K562 (cell line): Measurements from ENCODE around the gene NAP1L4. TPM values are rescaled to one million over a fixed set of nuclear protein-coding genes. Genes with fewer than 3 reads are reported as not detected.

Experiments used
- ATAC-seq: fragments of 200-7000 bp; cut with Tn5 transposase; 3 replicates; pipeline ENCODE4 v1.9.1; 2020; ENCODE audit warnings: moderate library complexity
- BruUV-seq: library from RNA; stranded (reverse); fragments of 400-500 nt; replicated peaks from 2 replicates; lab custom pipeline; 2021; lab: Mats Ljungman, UMichigan
- CTCF ChIA-PET: fragments of 300-600 bp; formaldehyde crosslinking; extraction: SDS; loops from one replicate; lab custom pipeline; 2021; ENCODE audit warnings: low intra/inter-chr PET ratio; lab: Yijun Ruan, JAX
- POLR2A ChIA-PET: fragments of 300-600, 350-650 bp; sonication (Branson Sonifier 250); formaldehyde crosslinking; extraction: SDS; loops from one replicate; lab custom pipeline; 2021; ENCODE audit warnings: antibody characterized with exemption, inconsistent platforms; lab: Yijun Ruan, JAX
- DNase-seq, 4 experiments: peaks; one replicate each; pipeline versions ENCODE4 v3.0.0 to v3.0.0-alpha.2; 2011 to 2018; ENCODE audit warnings: low spot score in 3 of 4, mixed read lengths in 3 of 4; ENCODE audit errors: extremely low read depth in 1 of 4
- FAIRE-seq: peaks from 2 replicates; lab custom pipeline; 2011; peaks lifted over from hg19 to GRCh38; lab: Jason Lieb, UNC
- H2AFZ ChIP-seq: 2 replicates; pipeline ENCODE4 v1.6.0; 2011; ENCODE audit warnings: low read depth, low read length, control low read depth, inconsistent platforms
- H3K27ac ChIP-seq: fragments of 200-600 bp; 3 replicates; pipeline ENCODE4 v1.8.0; 2011; ENCODE audit warnings: low read depth, mild to moderate bottlenecking, control low read depth, inconsistent platforms, low read length, moderate library complexity, mixed read lengths; ENCODE audit errors: extremely low read depth
- H3K27me3 ChIP-seq, 2 experiments: fragments of 300-600 bp in 1 of 2; 2 replicates in 1 of 2; 3 replicates in 1 of 2; pipeline versions ENCODE4 v1.6.0 to v1.8.0; 2011; ENCODE audit warnings: inconsistent platforms in 2 of 2, low read length in 2 of 2, mild to moderate bottlenecking in 1 of 2, mixed read lengths in 1 of 2, moderate library complexity in 1 of 2; ENCODE audit not compliant: control insufficient read depth in 2 of 2, insufficient read depth in 2 of 2
- H3K36me3 ChIP-seq: fragments of 300-600 bp; 3 replicates; pipeline ENCODE4 v1.8.0; 2011; ENCODE audit warnings: mild to moderate bottlenecking, low read length, inconsistent platforms; ENCODE audit not compliant: control insufficient read depth, insufficient read depth
- H3K4me1 ChIP-seq, 2 experiments: fragments of 200-600 bp in 1 of 2; replicated peaks in 1 of 2; 2 replicates in 1 of 2; 3 replicates in 1 of 2; pipeline versions ENCODE4 v1.5.1 to v1.8.0; 2011; ENCODE audit warnings: inconsistent platforms in 2 of 2, low read length in 2 of 2, mild to moderate bottlenecking in 1 of 2, mixed read lengths in 1 of 2, moderate library complexity in 1 of 2; ENCODE audit not compliant: control insufficient read depth in 2 of 2, insufficient read depth in 2 of 2
- H3K4me2 ChIP-seq: 2 replicates; pipeline ENCODE4 v1.6.1; 2011; ENCODE audit warnings: low read length, control low read depth, inconsistent platforms, mixed read lengths; ENCODE audit not compliant: insufficient read depth
- H3K4me3 ChIP-seq: fragments of 200-600 bp; sonication (generic), shearing (Covaris generic); 2 replicates; pipeline ENCODE4 v1.5.1; 2016; ENCODE audit warnings: control low read depth, inconsistent platforms
- H3K79me2 ChIP-seq: fragments of 200-600 bp; 3 replicates; pipeline ENCODE4 v1.8.0; 2011; ENCODE audit warnings: low read length, inconsistent platforms; ENCODE audit not compliant: control insufficient read depth, insufficient read depth
- H3K9ac ChIP-seq, 2 experiments: 2 replicates each; pipeline versions ENCODE4 v1.6.0 to v1.6.1; 2011; ENCODE audit warnings: low read depth in 2 of 2, low read length in 2 of 2, control low read depth in 1 of 2, inconsistent platforms in 1 of 2, mild to moderate bottlenecking in 1 of 2, mixed read lengths in 1 of 2; ENCODE audit not compliant: insufficient read depth in 1 of 2
- H3K9me1 ChIP-seq: one replicate; pipeline ENCODE4 v1.6.0; 2011; ENCODE audit warnings: inconsistent platforms, mild to moderate bottlenecking, low read length, moderate library complexity; ENCODE audit not compliant: control insufficient read depth, insufficient read depth
- H3K9me3 ChIP-seq: replicated peaks from 2 replicates; pipeline ENCODE4 v1.5.1; 2011; ENCODE audit warnings: low read depth, low read length, inconsistent platforms; ENCODE audit not compliant: control insufficient read depth, insufficient read depth
- H4K20me1 ChIP-seq: replicated peaks from 2 replicates; pipeline ENCODE4 v1.6.1; 2011; ENCODE audit warnings: low read length, inconsistent platforms, mixed read lengths; ENCODE audit not compliant: control insufficient read depth, insufficient read depth
- ASH1L ChIP-seq: fragments of 450-650 bp; IDR thresholded peaks from 2 replicates; pipeline ENCODE4 v1.6.1; 2018; ENCODE audit warnings: borderline replicate concordance, mild to moderate bottlenecking, low read depth; ENCODE audit not compliant: partially characterized antibody
- DIDO1 ChIP-seq: fragments of 450-650 bp; IDR thresholded peaks from 2 replicates; pipeline ENCODE4 v1.6.1; 2016; ENCODE audit warnings: low read depth, missing biosample characterization, missing genetic modification characterization
- ETV5 ChIP-seq: sonication (generic); formaldehyde crosslinking; IDR thresholded peaks from 2 replicates; pipeline ENCODE4 v1.4.0; 2020; ENCODE audit warnings: low read depth, mild to moderate bottlenecking, missing genetic modification reagents
- HNRNPLL ChIP-seq: fragments of 200-400 bp; formaldehyde crosslinking; IDR thresholded peaks from 2 replicates; pipeline ENCODE4 v1.6.1; 2017; ENCODE audit warnings: low read length, low read depth, mild to moderate bottlenecking; ENCODE audit not compliant: poor library complexity, severe bottlenecking
- IRF2 ChIP-seq: sonication (generic); formaldehyde crosslinking; IDR thresholded peaks from 2 replicates; pipeline ENCODE4 v1.8.1; 2022; ENCODE audit warnings: mild to moderate bottlenecking, missing genetic modification reagents
- JUNB ChIP-seq: fragments of 450-650 bp; formaldehyde crosslinking; conservative IDR thresholded peaks from 2 replicates; pipeline ENCODE4 v1.4.0; 2020; ENCODE audit warnings: mild to moderate bottlenecking
- KAT7 ChIP-seq: sonication (generic); formaldehyde crosslinking; IDR thresholded peaks from 2 replicates; pipeline ENCODE4 v1.8.0; 2022; ENCODE audit warnings: missing genetic modification reagents, mild to moderate bottlenecking, borderline replicate concordance
- NCOA2 ChIP-seq, 2 experiments: fragments of 450-650 bp; IDR thresholded peaks; 2 replicates each; pipeline ENCODE4 v1.6.1; 2018; ENCODE audit warnings: mild to moderate bottlenecking in 2 of 2, moderate library complexity in 1 of 2; ENCODE audit not compliant: partially characterized antibody in 2 of 2
- POLR2AphosphoS2 ChIP-seq: IDR thresholded peaks from 2 replicates; pipeline ENCODE4 v1.6.1; 2012; ENCODE audit warnings: low read length, improper control_type of control experiment
- PRMT5 ChIP-seq: sonication (generic); formaldehyde crosslinking; IDR thresholded peaks from 2 replicates; pipeline ENCODE4 v1.5.0; 2020; ENCODE audit warnings: missing genetic modification reagents
- PTRF ChIP-seq: fragments of 450-650 bp; IDR thresholded peaks from 2 replicates; pipeline ENCODE4 v1.6.1; 2016; ENCODE audit warnings: mild to moderate bottlenecking, missing genetic modification characterization, missing compliant biosample characterization
- SMARCA5 ChIP-seq: fragments of 450-650 bp; IDR thresholded peaks from 2 replicates; pipeline ENCODE4 v1.6.1; 2016
- TAF15 ChIP-seq: fragments of 200-400 bp; formaldehyde crosslinking; IDR thresholded peaks from 2 replicates; pipeline ENCODE4 v1.6.1; 2017; ENCODE audit warnings: mild to moderate bottlenecking, low read depth, low read length, moderate library complexity
- ZNF280B ChIP-seq: fragments of 250-450 bp; sonication (Bioruptor Pico); IDR thresholded peaks from 2 replicates; pipeline ENCODE4 v1.5.1; 2021; ENCODE audit warnings: mild to moderate bottlenecking
- WGBS: fragments of 100-300 bp; shearing (Covaris generic); methylation state at CpG from one replicate; pipeline ENCODE4 v1.1.6; 2016; ENCODE audit warnings: low coverage, mixed read lengths; ENCODE audit not compliant: insufficient coverage; ENCODE audit errors: missing lambda C conversion rate; 5-methylcytosine and 5-hydroxymethylcytosine counted together
- in situ Hi-C: fragments of 300-500 bp; cut with MboI; formaldehyde crosslinking; loops from 4 replicates; pipeline ENCODE4 v1.15.0; 2018; ENCODE audit warnings: inconsistent platforms, mixed read lengths
- intact Hi-C: fragments of 100-400 bp; cut with micrococcal nuclease; formaldehyde crosslinking; loops from 2 replicates; pipeline ENCODE4 v1.14.2; 2022
- polyA plus RNA-seq, 8 experiments: library from polyadenylated mRNA; depleted of rRNA in 4 of 8; stranded (reverse) in 5 of 8; unstranded in 3 of 8; fragments of >200 nt; fragmentation: Nextera tagmentation in 2 of 8; fragmentation: Illumina TruSeq in 1 of 8; extraction: Ambion mirVana in 2 of 8; extraction: Trizol in 1 of 8; gene quantifications; 2 replicates each; pipeline versions ENCODE4 v1.2.1 to v1.2.3, GENCODE V29; 2011 to 2014; ENCODE audit warnings: inconsistent platforms in 1 of 8, missing spikeins in 1 of 8
- total RNA-seq, 7 experiments: library from RNA; depleted of rRNA in 6 of 7; stranded (reverse); fragments of >200 nt in 6 of 7; fragmentation: Illumina TruSeq in 2 of 7; extraction: Trizol in 2 of 7; gene quantifications; 2 replicates each; pipeline versions ENCODE4 v1.2.1 to v1.2.3, GENCODE V29; 2011 to 2021; ENCODE audit warnings: low replicate concordance in 1 of 7
- TF ChIP-seq, protein P1 (sequence below): fragments of 450-650 bp; IDR thresholded peaks from 2 replicates; pipeline ENCODE4 v1.6.1; 2014; ENCODE audit warnings: low read depth, mild to moderate bottlenecking, moderate library complexity, borderline replicate concordance
- TF ChIP-seq, protein P2 (sequence below): fragments of 450-650 bp; formaldehyde crosslinking; IDR thresholded peaks from 2 replicates; pipeline ENCODE4 v1.4.0; 2022; ENCODE audit warnings: missing genetic modification characterization
- TF ChIP-seq, protein P3 (sequence below): fragments of 450-650 bp; IDR thresholded peaks from 2 replicates; pipeline ENCODE4 v1.6.1; 2016

NAP1L4 gene
- total and polyA plus RNA-seq, 9 of the 15 experiments (the other 6 are each of a cell fraction or from before 2014, with no cell fraction given) = 34.1 to 237 (median 179) TPM

DNA sequence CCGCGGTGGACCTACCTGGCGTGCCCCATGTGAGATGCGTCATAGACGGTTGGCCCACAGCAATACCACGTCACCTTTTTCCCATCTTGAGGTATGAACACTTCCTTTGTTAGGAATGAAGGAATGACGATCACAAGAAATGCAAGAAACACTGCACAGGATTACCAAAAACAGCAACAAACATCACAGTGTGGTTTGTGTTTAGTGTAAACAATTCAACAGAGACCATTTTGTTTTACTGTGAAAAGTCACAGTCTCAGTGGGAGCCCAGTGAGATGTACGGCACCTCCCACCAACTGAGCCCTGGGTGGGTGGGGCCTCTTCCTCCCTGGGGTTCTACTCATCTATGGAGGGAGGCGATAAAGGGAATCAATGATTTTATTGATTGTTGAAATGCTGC is 48.8 kb upstream of the NAP1L4 start:
- peaks cover 5% of the 10 kb centered on the region for H3K9me1 ChIP-seq
- H3K4me1 ChIP-seq = peaks cover 0 to 6% of the 10 kb centered on the region in 2 experiments; a peak in 2 of 5 replicates
- H3K9ac ChIP-seq = no peak overlapping the region
- ATAC-seq = no peak
- intact Hi-C loops = no loop called here
- no peak for DNase-seq
- no peak overlapping the region for H3K4me3 ChIP-seq
- H3K27me3 ChIP-seq = no peaks in the 10 kb centered on the region
- peaks cover 46% of the 10 kb centered on the region for H4K20me1 ChIP-seq
- peaks cover 27% of the 10 kb centered on the region for H3K79me2 ChIP-seq
- in situ Hi-C loops = loop anchor here (5.0 kb wide), 1 partner anchor 51 kb away; no protein-coding TSS in a partner anchor
- no peak overlapping the region for H2AFZ ChIP-seq
- WGBS = 93% methylated on average over 9 of the region's 9 CpGs
- peaks cover 86% of the 10 kb centered on the region for H3K36me3 ChIP-seq
- H3K9me3 ChIP-seq = no peaks in the 10 kb centered on the region
- CTCF ChIA-PET = no interaction called here
- TF ChIP-seq, protein P1, sequence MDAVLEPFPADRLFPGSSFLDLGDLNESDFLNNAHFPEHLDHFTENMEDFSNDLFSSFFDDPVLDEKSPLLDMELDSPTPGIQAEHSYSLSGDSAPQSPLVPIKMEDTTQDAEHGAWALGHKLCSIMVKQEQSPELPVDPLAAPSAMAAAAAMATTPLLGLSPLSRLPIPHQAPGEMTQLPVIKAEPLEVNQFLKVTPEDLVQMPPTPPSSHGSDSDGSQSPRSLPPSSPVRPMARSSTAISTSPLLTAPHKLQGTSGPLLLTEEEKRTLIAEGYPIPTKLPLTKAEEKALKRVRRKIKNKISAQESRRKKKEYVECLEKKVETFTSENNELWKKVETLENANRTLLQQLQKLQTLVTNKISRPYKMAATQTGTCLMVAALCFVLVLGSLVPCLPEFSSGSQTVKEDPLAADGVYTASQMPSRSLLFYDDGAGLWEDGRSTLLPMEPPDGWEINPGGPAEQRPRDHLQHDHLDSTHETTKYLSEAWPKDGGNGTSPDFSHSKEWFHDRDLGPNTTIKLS = no peak
- TF ChIP-seq IRF2 (CRISPR knock-in tag) = no peak
- no peak for TF ChIP-seq JUNB
- no peak for TF ChIP-seq POLR2AphosphoS2
- no peak for TF ChIP-seq TAF15
- TF ChIP-seq, protein P2, sequence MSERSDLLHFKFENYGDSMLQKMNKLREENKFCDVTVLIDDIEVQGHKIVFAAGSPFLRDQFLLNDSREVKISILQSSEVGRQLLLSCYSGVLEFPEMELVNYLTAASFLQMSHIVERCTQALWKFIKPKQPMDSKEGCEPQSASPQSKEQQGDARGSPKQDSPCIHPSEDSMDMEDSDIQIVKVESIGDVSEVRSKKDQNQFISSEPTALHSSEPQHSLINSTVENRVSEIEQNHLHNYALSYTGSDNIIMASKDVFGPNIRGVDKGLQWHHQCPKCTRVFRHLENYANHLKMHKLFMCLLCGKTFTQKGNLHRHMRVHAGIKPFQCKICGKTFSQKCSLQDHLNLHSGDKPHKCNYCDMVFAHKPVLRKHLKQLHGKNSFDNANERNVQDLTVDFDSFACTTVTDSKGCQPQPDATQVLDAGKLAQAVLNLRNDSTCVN (CRISPR knock-in tag) = no peak
- no peak for TF ChIP-seq ASH1L
- no peak for TF ChIP-seq SMARCA5
- TF ChIP-seq PTRF (tag) = no peak
- no peak for TF ChIP-seq ETV5 (CRISPR knock-in tag)
- TF ChIP-seq, protein P3, sequence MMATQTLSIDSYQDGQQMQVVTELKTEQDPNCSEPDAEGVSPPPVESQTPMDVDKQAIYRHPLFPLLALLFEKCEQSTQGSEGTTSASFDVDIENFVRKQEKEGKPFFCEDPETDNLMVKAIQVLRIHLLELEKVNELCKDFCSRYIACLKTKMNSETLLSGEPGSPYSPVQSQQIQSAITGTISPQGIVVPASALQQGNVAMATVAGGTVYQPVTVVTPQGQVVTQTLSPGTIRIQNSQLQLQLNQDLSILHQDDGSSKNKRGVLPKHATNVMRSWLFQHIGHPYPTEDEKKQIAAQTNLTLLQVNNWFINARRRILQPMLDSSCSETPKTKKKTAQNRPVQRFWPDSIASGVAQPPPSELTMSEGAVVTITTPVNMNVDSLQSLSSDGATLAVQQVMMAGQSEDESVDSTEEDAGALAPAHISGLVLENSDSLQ = no peak
- TF ChIP-seq DIDO1 = no peak
- TF ChIP-seq KAT7 (CRISPR knock-in tag) = no peak
- no peak for TF ChIP-seq HNRNPLL
- no peak for TF ChIP-seq PRMT5 (CRISPR knock-in tag)
- no peak for TF ChIP-seq ZNF280B (CRISPR knock-in tag)
- no peak for TF ChIP-seq NCOA2 (IDR thresholded peaks at IDR 0.05; ENCODE audit: partially characterized antibody in 2 of 2)
- POLR2A ChIA-PET = interaction anchor here (0.6 kb wide), 1 partner anchor 8 kb away, joined by 3 read pairs; no protein-coding TSS in a partner anchor
- FAIRE-seq = no peak
- no peak overlapping the region for H3K4me2 ChIP-seq
- H3K27ac ChIP-seq = no peak overlapping the region
- no TSS peak for BruUV-seq
